Neural progenitor cell (in vitro differentiated cells): ENCODE results near the gene EXOC4. TPM values are rescaled to one million over a fixed set of nuclear protein-coding genes. Genes with fewer than 3 reads are reported as not detected.

ENCODE experiments used
- DNase-seq: peaks from one replicate; pipeline ENCODE4 v3.0.0-alpha.2; 2016; ENCODE audit warnings: low spot score
- H2AFZ ChIP-seq: fragments of 200-600 bp; sonication (generic); replicated peaks from 2 replicates; pipeline ENCODE4 v1.6.1; 2016; ENCODE audit warnings: antibody characterized with exemption
- H3F3A ChIP-seq: fragments of 200-600 bp; sonication (generic); 2 replicates; pipeline ENCODE4 v1.6.1; 2016; ENCODE audit warnings: antibody characterized with exemption, low read depth
- H3K27ac ChIP-seq: fragments of 200-600 bp; sonication (generic); 2 replicates; pipeline ENCODE4 v1.5.1; 2016; ENCODE audit warnings: mild to moderate bottlenecking
- H3K27me3 ChIP-seq: fragments of 200-600 bp; sonication (generic); 2 replicates; pipeline ENCODE4 v1.6.1; 2016; ENCODE audit warnings: mild to moderate bottlenecking, moderate library complexity
- H3K36me3 ChIP-seq: fragments of 200-600 bp; sonication (generic); 2 replicates; pipeline ENCODE4 v1.5.1; 2016
- H3K4me1 ChIP-seq: fragments of 200-600 bp; sonication (generic); 2 replicates; pipeline ENCODE4 v1.6.1; 2016; ENCODE audit warnings: mixed run types
- H3K4me2 ChIP-seq: fragments of 200-600 bp; sonication (generic); 2 replicates; pipeline ENCODE4 v1.6.1; 2016
- H3K4me3 ChIP-seq: fragments of 200-600 bp; sonication (generic); 2 replicates; pipeline ENCODE4 v1.5.1; 2016
- H3K79me2 ChIP-seq: fragments of 200-600 bp; sonication (generic); 2 replicates; pipeline ENCODE4 v1.6.1; 2016; ENCODE audit warnings: low read depth
- H3K9ac ChIP-seq: fragments of 200-600 bp; sonication (generic); 2 replicates; pipeline ENCODE4 v1.6.1; 2016
- H3K9me3 ChIP-seq: fragments of 200-600 bp; sonication (generic); 2 replicates; pipeline ENCODE4 v1.5.1; 2016; ENCODE audit warnings: low read depth
- H4K20me1 ChIP-seq: fragments of 200-600 bp; sonication (generic); 2 replicates; pipeline ENCODE4 v1.6.1; 2016; ENCODE audit warnings: low read depth
- H3K27ac Mint-ChIP-seq: 3 replicates; pipeline ENCODE4 v1.8.0; 2021; ENCODE audit warnings: mixed read lengths
- H3K27me3 Mint-ChIP-seq: 2 replicates; pipeline ENCODE4 v1.8.0; 2022; ENCODE audit warnings: low read depth, mild to moderate bottlenecking, inconsistent platforms, moderate library complexity, mixed read lengths; ENCODE audit not compliant: insufficient read depth
- H3K36me3 Mint-ChIP-seq: 3 replicates; pipeline ENCODE4 v1.8.0; 2021; ENCODE audit warnings: mixed read lengths
- H3K4me1 Mint-ChIP-seq: 3 replicates; pipeline ENCODE4 v1.8.0; 2021; ENCODE audit warnings: mixed read lengths
- H3K4me3 Mint-ChIP-seq: 3 replicates; pipeline ENCODE4 v1.8.0; 2021; ENCODE audit warnings: mild to moderate bottlenecking, moderate library complexity, mixed read lengths
- H3K9me3 Mint-ChIP-seq: 3 replicates; pipeline ENCODE4 v1.8.0; 2020; ENCODE audit warnings: mixed read lengths
- EZH2 ChIP-seq: fragments of 200-600 bp; sonication (generic); IDR thresholded peaks from 2 replicates; pipeline ENCODE4 v1.6.1; 2017; ENCODE audit warnings: antibody characterized with exemption, mild to moderate bottlenecking, moderate library complexity
- EZH2phosphoT487 ChIP-seq: fragments of 200-600 bp; sonication (generic); IDR thresholded peaks from 2 replicates; pipeline ENCODE4 v1.6.1; 2017; ENCODE audit warnings: antibody characterized with exemption
- total RNA-seq: library from RNA; depleted of rRNA; stranded (reverse); fragments of >200 nt; gene quantifications from 2 replicates; pipeline ENCODE4 v1.2.3, GENCODE V29; 2015; ENCODE audit warnings: low replicate concordance
- TF ChIP-seq, protein P1 (sequence below): fragments of 200-600 bp; sonication (generic); IDR thresholded peaks from 2 replicates; pipeline ENCODE4 v1.5.1; 2017; ENCODE audit warnings: antibody characterized with exemption, mild to moderate bottlenecking

Gene EXOC4
- total RNA-seq, 1 donor from 2014 or later: 129 TPM

DNA sequence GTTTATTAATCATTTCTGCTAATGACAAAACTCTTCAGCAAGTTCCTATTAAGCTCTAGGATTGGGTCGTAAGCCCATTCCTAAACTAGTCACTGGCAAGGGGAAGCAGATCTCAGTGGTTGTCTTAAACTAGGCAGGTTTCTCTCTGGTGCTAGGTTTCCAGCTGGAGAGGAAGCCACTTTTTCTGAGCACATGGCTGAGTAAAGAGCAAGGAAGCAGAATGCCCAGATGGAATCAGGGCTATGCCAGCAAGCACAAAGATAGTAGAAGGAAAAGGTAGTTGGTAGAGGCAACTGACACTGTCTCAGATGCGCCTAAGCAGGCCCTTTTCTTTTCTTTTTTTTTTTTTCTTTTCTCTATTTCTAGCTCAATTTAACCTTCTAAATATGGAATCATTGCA, 224.9 kb downstream of the EXOC4 start:
- Histone ChIP-seq H4K20me1 (no peaks in the 10 kb centered on the region), H3K27ac (no peak overlapping the region), H3K4me3 (no peak overlapping the region), H2AFZ (no peak overlapping the region), H3K36me3 (peaks cover 12% of the 10 kb centered on the region), H3K9ac (no peak overlapping the region), H3F3A (no peaks in the 10 kb centered on the region), H3K4me1 (no peaks in the 10 kb centered on the region), H3K27me3 (no peaks in the 10 kb centered on the region), H3K79me2 (no peaks in the 10 kb centered on the region), H3K4me2 (no peak overlapping the region), H3K9me3 (no peaks in the 10 kb centered on the region)
- Mint-ChIP-seq H3K27me3 (no peaks in the 10 kb centered on the region), H3K4me3 (no peak overlapping the region), H3K4me1 (peaks cover 19% of the 10 kb centered on the region), H3K9me3 (no peaks in the 10 kb centered on the region), H3K27ac (no peak overlapping the region), H3K36me3 (peaks cover 2% of the 10 kb centered on the region)
- TF ChIP-seq EZH2: no peak
- TF ChIP-seq, protein P1, sequence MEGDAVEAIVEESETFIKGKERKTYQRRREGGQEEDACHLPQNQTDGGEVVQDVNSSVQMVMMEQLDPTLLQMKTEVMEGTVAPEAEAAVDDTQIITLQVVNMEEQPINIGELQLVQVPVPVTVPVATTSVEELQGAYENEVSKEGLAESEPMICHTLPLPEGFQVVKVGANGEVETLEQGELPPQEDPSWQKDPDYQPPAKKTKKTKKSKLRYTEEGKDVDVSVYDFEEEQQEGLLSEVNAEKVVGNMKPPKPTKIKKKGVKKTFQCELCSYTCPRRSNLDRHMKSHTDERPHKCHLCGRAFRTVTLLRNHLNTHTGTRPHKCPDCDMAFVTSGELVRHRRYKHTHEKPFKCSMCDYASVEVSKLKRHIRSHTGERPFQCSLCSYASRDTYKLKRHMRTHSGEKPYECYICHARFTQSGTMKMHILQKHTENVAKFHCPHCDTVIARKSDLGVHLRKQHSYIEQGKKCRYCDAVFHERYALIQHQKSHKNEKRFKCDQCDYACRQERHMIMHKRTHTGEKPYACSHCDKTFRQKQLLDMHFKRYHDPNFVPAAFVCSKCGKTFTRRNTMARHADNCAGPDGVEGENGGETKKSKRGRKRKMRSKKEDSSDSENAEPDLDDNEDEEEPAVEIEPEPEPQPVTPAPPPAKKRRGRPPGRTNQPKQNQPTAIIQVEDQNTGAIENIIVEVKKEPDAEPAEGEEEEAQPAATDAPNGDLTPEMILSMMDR: no peak
- no peak for TF ChIP-seq EZH2phosphoT487
- no peak for DNase-seq

DNA sequence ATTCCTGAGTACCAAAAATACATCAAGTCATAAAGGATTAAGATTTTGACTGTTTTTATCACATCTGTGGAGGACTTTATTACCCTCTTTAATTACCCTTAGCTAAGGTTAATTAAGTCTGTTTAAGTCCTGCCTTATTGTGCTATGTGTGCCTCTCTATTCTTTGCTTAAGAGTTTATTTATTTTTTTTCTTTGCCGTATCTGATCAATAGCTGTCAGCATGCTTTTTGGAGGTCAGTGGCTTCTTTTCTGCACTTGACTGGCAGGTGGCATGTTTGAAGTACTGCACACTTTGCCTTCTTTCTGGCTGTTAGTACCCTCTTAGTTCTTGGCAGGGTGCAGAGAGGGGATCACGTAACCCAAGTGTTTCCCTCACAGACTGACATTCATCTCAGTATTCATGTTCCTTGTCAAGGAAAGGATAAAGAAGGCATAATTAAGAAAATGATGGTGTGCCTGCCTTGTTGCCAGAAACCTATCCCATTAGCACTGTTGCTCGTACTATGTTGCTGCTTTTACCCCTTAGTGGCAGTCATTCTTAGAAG, 225.8 kb downstream of the EXOC4 start:
- Histone ChIP-seq H3K4me2 (no peak overlapping the region), H4K20me1 (no peaks in the 10 kb centered on the region), H2AFZ (no peak overlapping the region), H3F3A (no peaks in the 10 kb centered on the region), H3K27me3 (no peaks in the 10 kb centered on the region), H3K9me3 (no peaks in the 10 kb centered on the region), H3K36me3 (peaks cover 12% of the 10 kb centered on the region), H3K4me3 (no peak overlapping the region), H3K27ac (no peak overlapping the region), H3K79me2 (no peaks in the 10 kb centered on the region), H3K9ac (no peak overlapping the region), H3K4me1 (no peaks in the 10 kb centered on the region)
- no peak for TF ChIP-seq EZH2phosphoT487
- TF ChIP-seq, protein P1: no peak
- no peak for TF ChIP-seq EZH2
- DNase-seq: no peak
- Mint-ChIP-seq H3K27ac (no peak overlapping the region), H3K9me3 (no peaks in the 10 kb centered on the region), H3K27me3 (no peaks in the 10 kb centered on the region), H3K4me3 (no peak overlapping the region), H3K36me3 (no peaks in the 10 kb centered on the region), H3K4me1 (peaks cover 20% of the 10 kb centered on the region)

DNA sequence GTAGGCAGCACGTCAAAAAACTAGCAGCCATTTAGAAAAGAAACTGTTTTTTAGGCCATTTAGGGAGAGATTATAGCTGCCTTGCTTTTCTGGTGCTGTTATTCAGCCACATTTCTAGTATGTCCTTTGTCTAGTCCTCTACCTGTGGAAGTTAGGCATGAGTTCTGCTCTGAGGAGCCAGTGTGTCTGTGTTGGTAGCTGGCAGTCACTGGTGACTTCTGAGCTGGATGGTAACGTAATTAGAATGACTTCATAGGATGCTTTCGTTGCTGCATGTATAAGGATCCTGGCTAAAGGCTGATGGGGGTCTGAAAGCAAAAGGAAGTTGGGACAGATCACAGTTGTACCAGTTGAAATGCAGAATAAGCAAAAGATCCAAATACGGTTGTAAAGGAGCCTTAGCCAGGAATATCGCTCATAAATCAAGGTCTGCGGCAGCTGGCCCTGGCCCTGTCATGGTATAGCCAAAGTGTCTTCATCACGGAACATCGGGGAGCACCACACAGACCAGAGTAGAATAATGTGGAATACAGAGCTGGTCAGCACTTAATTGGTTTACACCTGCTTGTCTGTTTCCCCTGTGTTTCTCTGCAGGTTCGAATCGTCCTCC, 226.7 kb downstream of the EXOC4 start:
- no peaks in the 10 kb centered on the region for H3K9me3 Mint-ChIP-seq
- H3K36me3 Mint-ChIP-seq: no peaks in the 10 kb centered on the region
- H3K9ac ChIP-seq: no peak overlapping the region
- no peaks in the 10 kb centered on the region for H3K4me1 ChIP-seq
- no peak overlapping the region for H3K27ac ChIP-seq
- DNase-seq: no peak
- no peak overlapping the region for H3K4me3 Mint-ChIP-seq
- no peak for TF ChIP-seq EZH2phosphoT487
- TF ChIP-seq, protein P1: no peak
- TF ChIP-seq EZH2: no peak
- H3K4me3 ChIP-seq: no peak overlapping the region
- H3K27ac Mint-ChIP-seq: no peak overlapping the region
- peaks cover 12% of the 10 kb centered on the region for H3K36me3 ChIP-seq
- no peak overlapping the region for H3K4me2 ChIP-seq
- no peaks in the 10 kb centered on the region for H3K27me3 ChIP-seq
- no peaks in the 10 kb centered on the region for H3F3A ChIP-seq
- H3K79me2 ChIP-seq: no peaks in the 10 kb centered on the region
- H4K20me1 ChIP-seq: no peaks in the 10 kb centered on the region
- peaks cover 20% of the 10 kb centered on the region for H3K4me1 Mint-ChIP-seq
- H2AFZ ChIP-seq: no peak overlapping the region
- H3K27me3 Mint-ChIP-seq: no peaks in the 10 kb centered on the region
- no peaks in the 10 kb centered on the region for H3K9me3 ChIP-seq
